ENCODE measurements around the gene CCDC88C. TPM values are rescaled to one million over a fixed set of nuclear protein-coding genes. Genes with fewer than 3 reads are reported as not detected.
A peak's percentile ranks its signal among the peaks of the same experiment; 100 is the strongest.

Gene CCDC88C
- total RNA-seq, 1 experiment from 2014 or later, result 29.8 TPM

GRCh38 chr14:91349481-91350074 lies 68.0 kb downstream of the CCDC88C start:
- Mint-ChIP-seq H3K4me3 (ENCODE audit: unreplicated experiment) (no peak overlapping the region), H3K9me3 (ENCODE audit: unreplicated experiment) (no peaks in the 10 kb centered on the region), H3K27me3 (ENCODE audit: insufficient read depth, unreplicated experiment) (no peaks in the 10 kb centered on the region), H3K36me3 (ENCODE audit: insufficient read depth, unreplicated experiment) (peaks cover 2% of the 10 kb centered on the region), H3K4me1 (ENCODE audit: low read depth, unreplicated experiment) (peaks cover 8% of the 10 kb centered on the region), H3K27ac (ENCODE audit: unreplicated experiment) (peak overlapping the region; percentile 3)
- H3K4me3 ChIP-seq (ENCODE audit: low read depth, low read length), result no peak overlapping the region
- no peak for TF ChIP-seq CTCF (IDR thresholded peaks at IDR 0.05; ENCODE audit: insufficient read depth in 1 of 2, low read depth in 1 of 2, low read length in 1 of 2, severe bottlenecking in 1 of 2, unreplicated experiment in 1 of 2)
- H3K4me1 ChIP-seq, result peaks cover 12% of the 10 kb centered on the region; the same call in 1 of the 2 replicates
- POLR2A ChIA-PET, result no interaction called here
- DNase-seq, result no peak
- CTCF ChIA-PET, result no interaction called here
- intact Hi-C loops (cut with micrococcal nuclease; ENCODE audit: unreplicated experiment), result no loop called here
- H3K9me3 ChIP-seq, result no peaks in the 10 kb centered on the region
- H3K36me3 ChIP-seq (ENCODE audit: control insufficient read depth, insufficient read depth, low read length), result no peaks in the 10 kb centered on the region
- no peaks in the 10 kb centered on the region for H3K27me3 ChIP-seq (replicated peaks; ENCODE audit: control insufficient read depth, insufficient read depth, low read length)
- BruUV-seq (replicated peaks), result no TSS peak

- CTCF ChIA-PET, result no interaction called here
- H3K4me3 ChIP-seq (ENCODE audit: low read depth, low read length), result no peak overlapping the region
- H3K36me3 ChIP-seq (ENCODE audit: control insufficient read depth, insufficient read depth, low read length), result no peaks in the 10 kb centered on the region
- H3K9me3 Mint-ChIP-seq (ENCODE audit: unreplicated experiment), result no peaks in the 10 kb centered on the region
- no TSS peak for BruUV-seq (replicated peaks)
- peaks cover 8% of the 10 kb centered on the region for H3K4me1 Mint-ChIP-seq (ENCODE audit: low read depth, unreplicated experiment)
- no peak overlapping the region for H3K4me3 Mint-ChIP-seq (ENCODE audit: unreplicated experiment)
- H3K36me3 Mint-ChIP-seq (ENCODE audit: insufficient read depth, unreplicated experiment), result no peaks in the 10 kb centered on the region
- POLR2A ChIA-PET, result no interaction called here
- no peaks in the 10 kb centered on the region for H3K9me3 ChIP-seq
- H3K27ac Mint-ChIP-seq (ENCODE audit: unreplicated experiment), result peak overlapping the region; percentile 3
- TF ChIP-seq CTCF (IDR thresholded peaks at IDR 0.05; ENCODE audit: insufficient read depth in 1 of 2, low read depth in 1 of 2, low read length in 1 of 2, severe bottlenecking in 1 of 2, unreplicated experiment in 1 of 2), result no peak
- intact Hi-C loops (cut with micrococcal nuclease; ENCODE audit: unreplicated experiment), result no loop called here
- H3K27me3 Mint-ChIP-seq (ENCODE audit: insufficient read depth, unreplicated experiment), result no peaks in the 10 kb centered on the region
- no peak for DNase-seq
- peaks cover 12% of the 10 kb centered on the region; the same call in 1 of the 2 replicates for H3K4me1 ChIP-seq
- H3K27me3 ChIP-seq (replicated peaks; ENCODE audit: control insufficient read depth, insufficient read depth, low read length), result no peaks in the 10 kb centered on the region
Observed at GRCh38 chr14:91348845-91349465, 68.7 kb downstream of the CCDC88C start.

GRCh38 chr14:91346838-91347173 lies 70.8 kb downstream of the CCDC88C start:
- no peaks in the 10 kb centered on the region for H3K27me3 Mint-ChIP-seq (ENCODE audit: insufficient read depth, unreplicated experiment)
- no peak overlapping the region for H3K4me3 Mint-ChIP-seq (ENCODE audit: unreplicated experiment)
- Histone ChIP-seq H3K9me3 (no peaks in the 10 kb centered on the region), H3K4me1 (peaks cover 12% of the 10 kb centered on the region; the same call in 1 of the 2 replicates), H3K36me3 (ENCODE audit: control insufficient read depth, insufficient read depth, low read length) (no peaks in the 10 kb centered on the region; the same call in 1 of the 2 replicates), H3K27me3 (replicated peaks; ENCODE audit: control insufficient read depth, insufficient read depth, low read length) (no peaks in the 10 kb centered on the region), H3K4me3 (ENCODE audit: low read depth, low read length) (no peak overlapping the region)
- H3K27ac Mint-ChIP-seq (ENCODE audit: unreplicated experiment), result no peak overlapping the region
- DNase-seq, result no peak
- H3K36me3 Mint-ChIP-seq (ENCODE audit: insufficient read depth, unreplicated experiment), result no peaks in the 10 kb centered on the region
- TF ChIP-seq CTCF (IDR thresholded peaks at IDR 0.05; ENCODE audit: insufficient read depth in 1 of 2, low read depth in 1 of 2, low read length in 1 of 2, severe bottlenecking in 1 of 2, unreplicated experiment in 1 of 2), result no peak
- BruUV-seq (replicated peaks), result no TSS peak
- intact Hi-C loops (cut with micrococcal nuclease; ENCODE audit: unreplicated experiment), result no loop called here
- peaks cover 8% of the 10 kb centered on the region for H3K4me1 Mint-ChIP-seq (ENCODE audit: low read depth, unreplicated experiment)
- POLR2A ChIA-PET, result no interaction called here
- CTCF ChIA-PET, result no interaction called here
- H3K9me3 Mint-ChIP-seq (ENCODE audit: unreplicated experiment), result no peaks in the 10 kb centered on the region
